NCI-H345 treated with DMSO at 0.1 percent for 48 hours (cell line): Measurements from ENCODE around the gene JMY.

Source experiments
- DNase-seq: peaks from one replicate; lab custom pipeline; 2025; ENCODE audit not compliant: unreplicated experiment; lab: John Stamatoyannopoulos, UW

The JMY gene, protein sequence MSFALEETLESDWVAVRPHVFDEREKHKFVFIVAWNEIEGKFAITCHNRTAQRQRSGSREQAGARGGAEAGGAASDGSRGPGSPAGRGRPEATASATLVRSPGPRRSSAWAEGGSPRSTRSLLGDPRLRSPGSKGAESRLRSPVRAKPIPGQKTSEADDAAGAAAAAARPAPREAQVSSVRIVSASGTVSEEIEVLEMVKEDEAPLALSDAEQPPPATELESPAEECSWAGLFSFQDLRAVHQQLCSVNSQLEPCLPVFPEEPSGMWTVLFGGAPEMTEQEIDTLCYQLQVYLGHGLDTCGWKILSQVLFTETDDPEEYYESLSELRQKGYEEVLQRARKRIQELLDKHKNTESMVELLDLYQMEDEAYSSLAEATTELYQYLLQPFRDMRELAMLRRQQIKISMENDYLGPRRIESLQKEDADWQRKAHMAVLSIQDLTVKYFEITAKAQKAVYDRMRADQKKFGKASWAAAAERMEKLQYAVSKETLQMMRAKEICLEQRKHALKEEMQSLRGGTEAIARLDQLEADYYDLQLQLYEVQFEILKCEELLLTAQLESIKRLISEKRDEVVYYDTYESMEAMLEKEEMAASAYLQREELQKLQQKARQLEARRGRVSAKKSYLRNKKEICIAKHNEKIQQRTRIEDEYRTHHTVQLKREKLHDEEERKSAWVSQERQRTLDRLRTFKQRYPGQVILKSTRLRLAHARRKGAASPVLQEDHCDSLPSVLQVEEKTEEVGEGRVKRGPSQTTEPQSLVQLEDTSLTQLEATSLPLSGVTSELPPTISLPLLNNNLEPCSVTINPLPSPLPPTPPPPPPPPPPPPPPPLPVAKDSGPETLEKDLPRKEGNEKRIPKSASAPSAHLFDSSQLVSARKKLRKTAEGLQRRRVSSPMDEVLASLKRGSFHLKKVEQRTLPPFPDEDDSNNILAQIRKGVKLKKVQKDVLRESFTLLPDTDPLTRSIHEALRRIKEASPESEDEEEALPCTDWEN

DNA sequence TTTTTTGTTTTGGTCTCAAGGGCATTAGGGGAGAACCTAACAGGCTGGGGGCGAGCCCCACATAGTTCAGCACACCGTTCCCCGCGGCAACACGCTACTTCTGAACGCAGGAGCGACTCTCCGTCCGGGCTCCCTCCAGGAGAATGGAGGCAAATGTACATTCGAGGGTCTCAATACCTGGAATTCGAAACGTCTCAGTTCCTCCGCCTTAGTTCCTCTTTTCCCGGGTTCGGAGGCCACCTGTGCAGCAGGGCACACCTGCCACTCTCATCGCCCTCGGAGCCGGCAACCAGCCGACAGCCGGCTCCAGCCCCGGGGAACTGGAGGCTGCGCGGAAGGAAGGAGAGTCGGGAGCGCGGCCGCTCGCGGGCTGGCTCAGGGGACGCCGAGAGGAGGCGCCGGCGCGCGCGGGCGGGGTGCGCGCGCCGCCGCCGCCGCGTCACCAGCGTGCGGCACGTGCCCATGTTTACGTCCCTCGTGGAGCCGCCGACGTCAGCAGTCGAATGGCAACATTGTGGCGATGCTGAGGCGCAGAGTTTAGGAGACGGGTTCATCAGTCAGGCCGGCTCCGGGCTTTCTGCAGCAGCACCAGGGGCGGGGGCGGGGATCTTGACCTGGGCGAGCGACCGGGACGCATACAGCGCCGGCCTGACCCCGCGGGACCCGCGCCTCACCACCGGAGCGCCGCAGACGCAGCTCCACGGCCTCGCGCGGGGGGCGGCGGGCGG, at the start of gene JMY:
Gene JMY (plus strand): TSS at position 498 of the 728 bp plus-strand sequence. CDS start 520 bp downstream, outside the sequence.
- DNase-seq: peak; percentile 47

DNA sequence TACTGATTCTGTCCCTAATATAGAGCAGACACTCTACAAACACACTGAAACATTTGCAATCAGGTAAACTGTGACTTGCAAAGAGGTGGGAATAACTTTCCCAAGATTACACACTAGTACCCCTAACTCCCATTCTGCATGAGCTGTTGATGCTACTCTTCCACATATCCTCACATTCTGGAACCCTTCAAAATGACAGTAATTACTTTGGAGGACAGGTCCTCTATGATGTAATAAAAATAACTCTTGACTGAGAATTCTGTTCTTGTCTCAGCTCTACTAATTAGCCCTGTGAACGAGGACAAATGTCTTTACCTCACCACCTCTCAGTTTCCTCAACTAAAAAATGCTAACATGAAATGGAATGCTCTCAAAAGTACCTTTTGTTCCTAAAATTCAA, 49.5 kb upstream of the JMY start:
- DNase-seq: no peak

DNA sequence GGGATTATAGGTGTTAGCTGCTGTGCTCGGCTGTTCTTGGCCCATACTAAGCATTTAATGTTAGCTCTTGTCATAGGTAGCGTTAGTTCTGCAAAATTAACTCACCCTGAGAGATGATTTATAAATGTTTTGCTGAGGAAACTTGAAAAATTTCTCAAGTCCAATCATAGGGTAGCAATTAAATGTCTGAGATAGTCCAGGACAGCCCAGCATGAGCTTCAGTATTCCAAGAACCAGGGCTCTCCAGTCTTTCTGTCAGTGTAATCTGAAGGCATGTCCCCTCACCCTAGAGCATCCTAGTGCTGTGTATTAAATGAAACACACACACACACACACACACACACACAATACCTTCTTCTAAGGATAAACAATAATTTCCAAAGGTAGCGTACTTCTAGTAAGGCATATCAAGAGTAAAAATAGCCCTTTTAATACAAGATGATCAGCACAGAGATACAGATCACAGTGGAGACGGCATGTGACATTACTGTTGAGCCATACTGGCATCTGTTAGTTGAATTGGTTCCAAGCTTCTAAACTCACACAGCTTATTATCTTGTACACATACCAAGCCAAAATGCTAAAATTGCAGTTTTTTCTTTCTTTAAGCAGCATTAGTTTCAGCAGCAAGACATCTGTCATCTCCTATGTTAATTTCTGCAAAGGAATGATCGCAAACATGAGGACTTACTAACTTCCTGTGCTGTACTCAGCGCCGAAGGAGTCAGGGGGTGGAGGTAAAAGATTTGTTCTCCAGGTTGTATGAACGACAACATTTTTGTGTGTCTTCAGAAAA, 46.3 kb upstream of the JMY start:
- DNase-seq: no peak

DNA sequence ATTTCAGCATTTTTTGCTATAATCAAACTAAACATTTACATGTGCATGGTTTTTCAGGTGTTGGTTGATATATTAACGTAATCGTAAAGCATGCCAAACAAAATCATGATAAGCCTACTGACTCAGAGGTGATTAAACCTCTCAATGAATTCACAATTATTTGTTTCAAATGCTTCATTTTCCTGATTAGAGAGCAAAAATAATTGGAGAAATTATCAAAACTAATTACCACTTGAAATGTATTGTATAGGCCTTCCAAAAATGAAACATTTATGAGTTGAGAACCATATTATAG, 45.7 kb upstream of the JMY start:
- DNase-seq: no peak

DNA sequence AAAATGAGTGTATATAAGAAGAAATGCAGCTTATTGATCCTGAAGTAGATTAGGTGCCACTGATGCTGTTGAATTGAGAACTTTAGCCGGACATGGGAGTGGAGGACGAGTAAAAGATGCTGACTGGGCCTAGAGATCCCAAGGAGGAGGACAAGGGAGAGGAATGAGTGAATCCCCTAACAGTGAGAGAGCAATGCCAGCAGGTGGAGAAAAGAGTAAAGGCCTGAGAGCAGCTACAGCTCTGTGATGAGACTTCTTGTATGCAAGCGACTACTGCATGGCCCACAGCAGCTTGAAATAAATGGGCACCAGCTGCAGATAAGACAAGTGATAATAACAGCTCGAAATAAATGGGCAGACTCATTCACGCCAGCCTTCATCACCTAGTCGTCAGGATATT, 44.5 kb upstream of the JMY start:
- no peak for DNase-seq

DNA sequence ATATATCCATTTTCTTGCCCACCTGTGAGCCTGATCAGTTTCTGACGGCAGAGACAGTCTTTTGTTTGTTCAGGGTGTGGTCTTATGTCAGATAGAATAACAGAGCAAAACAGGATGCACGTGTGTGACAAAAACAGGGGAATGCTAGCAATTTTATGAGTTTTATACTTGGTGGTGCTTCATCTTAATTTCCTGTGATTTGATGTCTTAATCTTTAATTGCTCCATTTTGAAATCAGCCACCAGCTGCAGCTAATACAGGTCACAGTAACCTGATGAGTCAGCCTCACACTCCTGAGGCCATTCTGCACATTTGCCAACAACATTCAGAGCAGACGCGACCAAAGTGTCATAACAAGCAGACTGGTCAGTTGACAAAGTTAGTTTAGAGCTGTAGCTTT, 42.3 kb upstream of the JMY start:
- DNase-seq: no peak

DNA sequence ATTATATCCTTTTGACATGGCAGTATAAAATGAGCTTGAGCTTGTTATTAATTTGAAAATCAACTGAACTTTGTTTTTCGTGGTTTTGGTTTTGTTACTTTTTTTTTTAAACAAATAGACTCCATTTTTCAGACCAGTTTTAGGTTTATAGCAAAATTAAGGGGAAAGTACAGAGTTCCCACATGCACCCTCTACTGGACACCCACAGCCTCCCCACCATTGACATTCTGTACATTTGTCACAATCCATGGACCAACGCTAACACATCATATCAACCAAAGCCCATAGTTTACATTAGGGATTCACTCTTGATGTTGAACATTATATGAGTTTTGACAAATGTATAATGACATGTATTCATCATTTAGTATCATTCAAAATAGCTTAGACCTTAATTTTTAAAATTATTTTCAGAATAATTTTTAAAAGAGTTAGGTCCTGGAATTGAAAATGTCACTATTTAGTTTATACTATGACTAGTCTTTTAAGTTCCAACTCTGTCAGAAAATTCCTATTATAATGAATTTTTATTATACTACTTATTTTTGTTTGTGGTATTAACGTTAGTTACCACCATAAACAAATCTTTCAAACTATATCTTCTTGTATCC, 35.3 kb upstream of the JMY start:
- DNase-seq: no peak

DNA sequence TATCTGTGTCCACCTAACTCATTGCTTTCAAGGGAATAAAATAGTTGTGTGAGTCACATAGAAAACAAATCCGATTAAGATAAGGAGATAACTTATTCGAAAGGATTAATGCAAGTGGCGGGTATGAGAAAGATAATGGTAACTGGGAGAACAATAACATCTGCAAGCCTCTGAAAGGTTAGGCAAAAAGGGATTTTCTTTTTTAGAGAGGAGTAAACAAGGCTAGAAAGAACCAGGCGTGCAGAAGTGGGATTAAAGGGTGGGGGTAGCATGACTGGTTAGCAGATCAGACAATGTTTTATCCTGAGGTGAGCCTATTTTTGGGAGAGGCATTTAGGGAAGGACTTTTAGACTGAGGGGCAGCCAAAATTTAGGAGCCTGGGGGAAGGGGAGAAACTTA, 34.7 kb upstream of the JMY start:
- no peak for DNase-seq

DNA sequence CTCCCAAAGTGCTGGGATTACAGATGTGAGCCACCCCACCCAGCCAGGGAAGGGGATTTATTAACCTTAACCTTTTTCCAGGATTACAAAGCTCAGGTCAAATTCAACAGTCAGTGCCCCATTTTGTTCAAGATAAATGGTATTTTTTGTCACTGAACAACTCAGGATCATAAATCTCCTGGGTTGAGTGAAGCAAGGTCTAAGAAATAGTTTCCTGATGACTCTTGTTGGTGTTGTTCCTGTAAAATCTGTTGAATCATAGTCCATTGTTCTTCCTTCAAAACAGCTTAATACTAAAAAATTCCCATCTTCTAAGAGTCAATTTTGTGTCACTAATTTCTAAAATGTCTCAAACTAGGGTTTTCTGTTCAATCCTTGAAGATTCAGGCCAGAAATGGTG, 33.9 kb upstream of the JMY start:
- DNase-seq: no peak

DNA sequence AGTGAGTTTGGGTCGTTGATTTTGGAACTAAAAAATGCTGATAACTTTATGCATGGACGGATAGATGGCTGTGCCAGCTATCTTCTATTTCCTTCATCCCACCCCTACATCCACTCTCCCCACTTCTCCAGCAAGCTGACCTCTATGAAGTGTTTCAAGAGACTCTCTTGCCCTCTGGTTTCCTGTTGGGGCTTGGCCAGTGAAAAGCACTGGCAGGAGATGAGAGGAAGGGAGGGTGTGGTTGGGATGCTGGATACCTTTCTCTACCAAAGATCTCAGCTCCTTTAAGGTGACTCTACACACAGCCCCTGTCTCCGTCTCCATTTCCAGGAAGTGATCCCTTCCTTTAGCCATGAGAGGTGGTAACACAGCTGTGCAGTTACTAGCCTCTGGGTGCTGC, 30.0 kb upstream of the JMY start:
- no peak for DNase-seq

DNA sequence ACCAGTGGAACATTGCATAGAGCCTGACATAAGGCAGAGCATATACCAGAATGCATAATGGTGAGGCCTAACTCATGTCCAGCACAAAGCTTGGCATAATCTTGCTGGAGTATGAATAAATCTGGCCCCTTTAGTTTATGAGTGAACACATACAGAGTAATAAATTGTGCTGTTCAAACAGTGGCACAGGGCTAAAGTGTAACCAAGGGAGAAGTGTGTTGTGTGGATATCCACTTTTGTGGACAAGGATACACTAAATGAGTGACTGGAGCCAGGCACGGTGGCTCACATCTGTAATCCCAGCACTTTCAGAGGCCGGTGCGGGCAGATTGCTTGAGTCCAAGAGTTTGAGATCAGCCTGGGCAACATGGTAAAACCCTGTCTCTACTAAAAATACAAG, 29.4 kb upstream of the JMY start:
- DNase-seq: no peak

DNA sequence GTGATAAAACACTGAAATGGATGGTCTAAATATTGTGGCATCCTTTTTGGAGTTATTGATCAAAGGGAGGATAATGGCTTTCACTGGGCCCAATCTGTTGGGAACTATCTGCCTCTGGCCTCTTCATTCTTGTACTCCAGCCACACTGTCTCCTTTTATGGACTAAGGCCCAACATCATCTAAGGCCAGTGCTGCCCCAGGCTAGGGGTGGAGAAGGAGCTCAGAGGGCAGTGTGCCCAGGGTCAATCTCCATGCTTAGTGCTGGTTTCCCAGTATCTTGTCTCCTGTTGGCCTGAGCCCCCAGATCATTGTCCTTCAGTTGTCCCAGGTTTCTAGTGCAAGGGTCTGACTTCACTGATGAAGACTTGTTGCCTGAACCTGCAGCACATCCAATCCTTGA, 26.4 kb upstream of the JMY start:
- DNase-seq: no peak

DNA sequence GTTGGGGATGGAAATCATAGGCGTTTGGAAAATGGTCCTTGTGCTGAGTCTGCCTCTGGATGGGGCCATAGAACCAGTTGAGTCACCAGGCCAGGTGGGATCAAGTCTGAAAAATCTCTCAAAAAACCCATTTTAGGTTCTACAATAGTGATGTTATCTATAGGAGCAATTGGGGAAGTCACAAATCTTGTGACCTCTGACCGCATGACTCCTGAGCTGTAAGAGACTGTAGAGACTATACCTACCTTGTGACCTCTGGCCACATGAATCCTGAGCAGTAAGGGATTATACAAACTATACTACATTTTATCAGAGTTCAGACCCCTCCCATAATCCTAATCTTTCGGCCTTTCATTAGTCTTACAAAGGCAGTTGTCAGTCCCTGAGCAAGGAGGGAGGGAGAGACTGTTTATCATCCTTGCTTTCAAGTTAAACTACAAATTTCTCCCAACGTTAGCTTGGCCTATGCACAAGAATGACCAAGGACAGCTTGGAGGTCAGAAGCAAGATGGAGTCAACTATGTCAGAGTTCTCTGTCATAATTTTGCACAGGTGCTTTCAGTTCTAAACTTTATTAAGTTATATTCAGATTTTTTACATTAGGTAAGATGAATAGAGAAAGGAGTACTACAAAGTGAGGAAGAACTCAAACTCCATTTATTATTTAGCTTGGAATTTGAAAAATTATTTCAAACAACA, 11.5 kb upstream of the JMY start:
- no peak for DNase-seq

DNA sequence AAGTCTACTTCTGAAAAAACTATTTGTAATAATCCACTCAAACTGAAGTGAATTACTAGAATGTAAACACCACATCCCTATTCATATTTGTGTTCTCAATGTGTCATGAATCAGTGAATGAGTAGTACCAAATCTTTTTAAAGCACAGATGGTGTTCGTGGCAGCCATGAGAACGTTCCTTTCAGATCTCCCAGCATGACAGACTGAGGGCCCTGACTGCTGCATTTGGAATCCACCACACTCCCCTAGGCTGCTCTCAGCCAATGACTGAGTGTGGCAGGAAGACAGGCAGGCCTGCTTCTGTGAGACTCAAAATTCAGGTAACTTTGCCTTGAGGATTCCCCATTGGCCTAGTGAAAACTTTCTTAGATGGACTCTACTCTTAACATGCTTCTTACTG, 10.9 kb upstream of the JMY start:
- DNase-seq: no peak

DNA sequence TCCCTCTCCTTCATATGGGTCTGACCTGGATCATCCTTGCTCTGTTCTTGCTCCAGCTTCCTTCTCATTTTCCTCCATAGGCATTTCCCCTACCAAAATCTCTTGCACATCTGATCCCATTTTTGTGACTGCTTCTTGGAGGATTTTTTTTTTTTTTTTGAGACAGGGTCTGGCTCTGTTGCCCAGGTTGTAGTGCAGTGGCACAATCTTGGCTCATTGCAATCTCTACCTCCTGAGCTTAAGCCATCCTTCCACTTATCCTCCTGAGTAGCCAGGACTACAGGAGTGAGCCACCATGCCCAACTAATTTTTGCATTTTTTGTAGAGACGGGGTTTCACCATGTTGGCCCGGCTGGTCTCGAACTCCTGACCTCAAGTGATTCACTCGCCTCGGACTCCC, 10.5 kb upstream of the JMY start:
- DNase-seq: no peak

DNA sequence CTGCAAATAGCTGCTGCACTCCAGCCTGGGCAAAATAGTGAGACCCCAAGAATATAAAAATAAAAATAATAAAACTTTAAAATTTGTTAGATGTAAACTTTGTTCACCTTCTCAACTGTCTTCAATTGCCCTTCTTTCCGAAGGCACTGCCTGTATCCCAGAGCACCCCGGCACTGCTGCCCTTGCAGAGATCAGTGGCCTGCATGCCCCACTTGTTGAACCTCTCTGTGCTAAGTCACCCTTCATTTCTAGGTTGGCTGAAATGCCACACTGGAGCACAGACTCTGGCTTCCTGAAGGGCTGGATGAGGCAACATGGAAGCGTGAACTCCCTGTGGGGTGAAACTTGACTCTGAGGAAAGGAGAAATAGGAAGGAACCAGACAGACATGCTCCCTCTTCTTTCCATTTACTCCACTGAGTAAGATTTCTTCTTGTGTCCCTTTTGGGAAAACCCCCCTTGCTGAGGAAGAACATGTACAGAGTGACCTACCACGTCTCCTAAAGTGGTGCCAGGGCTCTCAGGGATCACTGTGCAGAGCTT, 8.4 kb upstream of the JMY start:
- DNase-seq: no peak

DNA sequence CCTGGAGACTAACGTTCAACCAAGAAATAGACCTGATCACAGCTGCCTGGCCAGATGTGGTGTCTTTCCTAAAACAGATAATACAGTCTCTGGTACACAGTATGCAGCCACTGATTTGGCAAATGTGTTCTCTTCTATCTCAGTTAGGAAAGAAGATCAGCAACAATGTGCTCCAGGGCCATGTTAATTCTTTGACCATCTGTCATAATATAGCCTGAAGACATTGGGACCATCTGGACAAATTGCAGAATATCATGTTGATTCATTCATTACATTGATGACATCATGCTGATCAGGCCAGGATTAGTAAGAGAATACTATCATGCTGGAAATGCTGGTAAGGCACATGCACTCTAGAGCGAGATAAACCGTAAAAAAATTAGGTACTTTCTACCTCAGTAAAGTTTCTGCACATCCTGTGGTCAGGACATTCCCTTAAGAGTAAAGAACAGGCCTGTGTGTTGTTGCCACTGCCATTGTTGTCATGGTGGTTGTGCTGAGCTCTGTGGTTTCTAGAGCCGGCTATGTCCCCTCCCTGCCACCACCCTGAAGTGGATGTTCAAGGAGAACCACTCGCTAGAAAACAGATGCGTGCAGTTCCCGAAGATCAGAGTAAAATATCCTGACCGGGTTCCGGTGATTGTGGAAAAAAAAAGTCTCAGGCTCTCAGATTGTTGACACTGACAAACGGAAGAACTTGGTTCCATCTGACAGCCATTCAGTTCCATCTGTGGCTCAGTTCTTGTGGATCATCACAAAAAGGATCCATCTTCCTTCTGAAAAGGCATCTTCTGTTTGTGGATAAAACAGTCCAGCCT, 6.4 kb upstream of the JMY start:
- no peak for DNase-seq

DNA sequence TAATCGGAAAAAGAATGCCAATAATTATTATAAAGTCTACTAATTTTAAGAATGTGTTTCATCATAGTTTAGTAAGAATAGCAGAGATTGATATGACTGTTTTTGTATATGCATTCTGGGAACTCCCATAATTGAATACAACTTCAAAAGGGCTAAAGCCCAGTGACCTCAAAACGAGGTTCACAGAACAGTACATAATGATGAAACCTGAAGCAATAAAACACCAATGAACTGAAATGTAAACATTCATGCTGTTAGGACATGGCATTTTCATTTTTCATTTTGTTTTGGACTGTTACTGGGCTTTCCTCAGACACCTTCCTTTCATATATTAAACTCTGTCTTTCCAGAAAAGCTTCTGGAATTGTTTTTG, 684 bp upstream of the JMY start:
- DNase-seq: no peak
